HG02623 (cell line): ENCODE measurements around the gene CAMK2D.

ENCODE experiments used
- ATAC-seq: cut with Tn5 transposase; IDR thresholded peaks from one replicate; pipeline ENCODE4 v1.9.1; 2021; ENCODE audit warnings: moderate library complexity; ENCODE audit not compliant: unreplicated experiment

CAMK2D gene

GRCh38 chr4:113495790-113496189, 265.7 kb downstream of the CAMK2D start:
- ATAC-seq, result no peak

GRCh38 chr4:113483131-113483530, 278.4 kb downstream of the CAMK2D start:
- ATAC-seq, result no peak

- no peak for ATAC-seq
Measured at GRCh38 chr4:113482325-113482724, 279.2 kb downstream of the CAMK2D start.

GRCh38 chr4:113481820-113482219, 279.7 kb downstream of the CAMK2D start:
- ATAC-seq, result no peak

GRCh38 chr4:113480109-113480508, 281.4 kb downstream of the CAMK2D start:
- ATAC-seq, result no peak

GRCh38 chr4:113478032-113478431, 283.5 kb downstream of the CAMK2D start:
- ATAC-seq, result no peak

- no peak for ATAC-seq
Measured at GRCh38 chr4:113476800-113477199, 284.7 kb downstream of the CAMK2D start.

GRCh38 chr4:113474017-113474416, 287.5 kb downstream of the CAMK2D start:
- no peak for ATAC-seq

- no peak for ATAC-seq
Measured at GRCh38 chr4:113472864-113473263, 288.7 kb downstream of the CAMK2D start.

GRCh38 chr4:113471146-113471860, 290.2 kb downstream of the CAMK2D start:
- ATAC-seq, result no peak

GRCh38 chr4:113469926-113470325, 291.6 kb downstream of the CAMK2D start:
- no peak for ATAC-seq

- ATAC-seq, result no peak
Measured at GRCh38 chr4:113469023-113469390, 292.5 kb downstream of the CAMK2D start.

- no peak for ATAC-seq
Measured at GRCh38 chr4:113468165-113469022, 293.1 kb downstream of the CAMK2D start.

- no peak for ATAC-seq
Measured at GRCh38 chr4:113467581-113467980, 294.0 kb downstream of the CAMK2D start.

- no peak for ATAC-seq
Measured at GRCh38 chr4:113462286-113462685, 299.3 kb downstream of the CAMK2D start.

GRCh38 chr4:113461281-113461680, 300.3 kb downstream of the CAMK2D start:
- no peak for ATAC-seq

GRCh38 chr4:113457886-113458285, 303.7 kb downstream of the CAMK2D start:
- ATAC-seq, result no peak

GRCh38 chr4:113457121-113457520, 304.4 kb downstream of the CAMK2D start:
- no peak for ATAC-seq

- ATAC-seq, result no peak
Measured at GRCh38 chr4:113455061-113455460, 306.5 kb downstream of the CAMK2D start.

GRCh38 chr4:113452868-113453620, 308.5 kb downstream of the CAMK2D start:
- ATAC-seq, result no peak

GRCh38 chr4:113452152-113452551, 309.4 kb downstream of the CAMK2D start:
- no peak for ATAC-seq
